Stomach (tissue), 19 donors: Measurements from ENCODE around the gene GSTA4. TPM values are rescaled to one million over a fixed set of nuclear protein-coding genes. Genes with fewer than 3 reads are reported as not detected.
"Not testable (repeated sequence)": the region's sequence is repeated elsewhere in the genome, so short reads cannot be mapped to it uniquely, and the experiment has no call there.

Experiments used
- DNase-seq, 2 donors: peaks; one replicate each; pipeline versions ENCODE4 v3.0.0 to v3.0.0-alpha.2; 2013 to 2019
- H3K27ac ChIP-seq, 5 donors: fragments of 200-600 bp in 4 of 5; sonication (generic) in 4 of 5; one replicate each; pipeline ENCODE4 v1.5.1; 2013 to 2019; ENCODE audit warnings: mild to moderate bottlenecking in 1 of 5, moderate library complexity in 1 of 5
- H3K27me3 ChIP-seq, 3 donors: fragments of 200-600 bp; sonication (generic); one replicate each; pipeline ENCODE4 v1.5.1; 2017 to 2019; ENCODE audit warnings: mixed run types in 1 of 3
- H3K36me3 ChIP-seq, 4 donors: fragments of 200-600 bp; sonication (generic); 1 replicate in 3 of 4; 2 replicates in 1 of 4; pipeline ENCODE4 v1.5.1; 2016 to 2019
- H3K4me1 ChIP-seq, 4 donors: fragments of 200-600 bp; sonication (generic); one replicate each; pipeline ENCODE4 v1.5.1; 2016 to 2019
- H3K4me3 ChIP-seq, 4 donors: fragments of 200-600 bp; sonication (generic) in 3 of 4; one replicate each; pipeline ENCODE4 v1.5.1; 2016 to 2019; ENCODE audit warnings: mild to moderate bottlenecking in 1 of 4
- H3K9me3 ChIP-seq, 4 donors: fragments of 200-600 bp; sonication (generic); one replicate each; pipeline ENCODE4 v1.5.1; 2016 to 2019
- CTCF ChIP-seq, 7 experiments: fragments of 450-650 bp in 4 of 7; fragments of 200-600 bp in 3 of 7; sonication (generic) in 3 of 7; IDR thresholded peaks; one replicate each; pipeline ENCODE4 v1.5.1; 2016 to 2019; ENCODE audit warnings: antibody characterized with exemption in 7 of 7, control low read depth in 2 of 7, mild to moderate bottlenecking in 1 of 7
- EP300 ChIP-seq: sonication (generic); formaldehyde crosslinking; IDR thresholded peaks from one replicate; pipeline ENCODE4 v1.6.1; 2017; ENCODE audit warnings: antibody characterized with exemption
- POLR2A ChIP-seq, 4 donors: fragments of 450-650 bp; IDR thresholded peaks; one replicate each; pipeline ENCODE4 v1.6.1; 2016; ENCODE audit warnings: antibody characterized with exemption in 4 of 4, control low read depth in 2 of 4, mild to moderate bottlenecking in 1 of 4, moderate library complexity in 1 of 4
- POLR2AphosphoS5 ChIP-seq, 3 donors: sonication (generic); formaldehyde crosslinking; IDR thresholded peaks; one replicate each; pipeline ENCODE4 v1.6.1; 2016; ENCODE audit warnings: antibody characterized with exemption in 3 of 3
- WGBS, 5 donors: extraction: QIAGEN DNeasy Blood & Tissue Kit in 3 of 5; methylation state at CpG; one replicate each; pipeline versions ENCODE4 v1.1.5 to v1.1.7; 2013 to 2018; 5-methylcytosine and 5-hydroxymethylcytosine counted together
- intact Hi-C: fragments of 100-400 bp; cut with DNase I; formaldehyde crosslinking; loops from one replicate; pipeline ENCODE4 v1.15.1; 2023; ENCODE audit warnings: low total_unique reads
- long read RNA-seq, 10 donors: transcript quantifications; one replicate each; lab custom pipeline, GENCODE V29; 2026
- polyA plus RNA-seq, 3 donors: library from polyadenylated mRNA; stranded (reverse); fragments of 200-250 nt; gene quantifications; one replicate each; pipeline ENCODE4 v1.2.3, GENCODE V29; 2013
- total RNA-seq, 5 donors: library from RNA; depleted of rRNA; stranded (reverse); fragments of >200 nt; gene quantifications; one replicate each; pipeline versions ENCODE4 v1.1.0 to v1.2.3, GENCODE V29; 2014 to 2016
- donor health status: healthy with polysubstance abuse.
- donor health status: Bipolar disorder and iron deficiency.
- donor health status: healthy.

Gene GSTA4
- total RNA-seq (100 to 1,000 TPM in 2 of 5 donors, 10 to 100 TPM in 2, 1 to 10 TPM in 1; 5.2 to 105 (median 62.4) TPM), polyA plus RNA-seq (10 to 100 TPM; 41.6 to 54.8 (median 42.7) TPM)
- long read RNA-seq, donor 1, transcript GSTA4-203 (7 exons, 1,334 nt): major isoform, 11 of 11 reads
- long read RNA-seq, donor 1, partial matches to known transcripts: 0 of 11 reads
- long read RNA-seq, donor 1, other reads (novel, unspliced or antisense): 0 of 11 reads
- long read RNA-seq, donor 2, transcript GSTA4-203 (7 exons, 1,334 nt): major isoform, 5 of 5 reads
- long read RNA-seq, donor 2, partial matches to known transcripts: 0 of 5 reads
- long read RNA-seq, donor 2, other reads (novel, unspliced or antisense): 0 of 5 reads
- long read RNA-seq, donor 3, transcript GSTA4-203 (7 exons, 1,334 nt): major isoform, 9 of 21 reads
- long read RNA-seq, donor 3, partial matches to known transcripts: 12 of 21 reads
- long read RNA-seq, donor 3, other reads (novel, unspliced or antisense): 0 of 21 reads
- long read RNA-seq, donor 4, partial matches to known transcripts: 0 of 2 reads
- long read RNA-seq, donor 4, other reads (novel, unspliced or antisense): 0 of 2 reads
- long read RNA-seq, donor 5, transcript GSTA4-203 (7 exons, 1,334 nt): major isoform, 25 of 44 reads
- long read RNA-seq, donor 5, partial matches to known transcripts: 19 of 44 reads
- long read RNA-seq, donor 5, other reads (novel, unspliced or antisense): 0 of 44 reads
- long read RNA-seq, donor 6, transcript GSTA4-203 (7 exons, 1,334 nt): major isoform, 47 of 91 reads
- long read RNA-seq, donor 6, partial matches to known transcripts: 43 of 91 reads
- long read RNA-seq, donor 6, other reads (novel, unspliced or antisense): 0 of 91 reads
- long read RNA-seq, donor 7, transcript GSTA4-203 (7 exons, 1,334 nt): major isoform, 12 of 27 reads
- long read RNA-seq, donor 7, partial matches to known transcripts: 15 of 27 reads
- long read RNA-seq, donor 7, other reads (novel, unspliced or antisense): 0 of 27 reads
- long read RNA-seq, donor 8, transcript GSTA4-203 (7 exons, 1,334 nt): major isoform, 22 of 49 reads
- long read RNA-seq, donor 8, partial matches to known transcripts: 27 of 49 reads
- long read RNA-seq, donor 8, other reads (novel, unspliced or antisense): 0 of 49 reads
- long read RNA-seq, donor 9, transcript GSTA4-203 (7 exons, 1,334 nt): major isoform, 13 of 31 reads
- long read RNA-seq, donor 9, partial matches to known transcripts: 18 of 31 reads
- long read RNA-seq, donor 9, other reads (novel, unspliced or antisense): 0 of 31 reads
- long read RNA-seq, donor 10, transcript GSTA4-203 (7 exons, 1,334 nt): major isoform, 8 of 17 reads
- long read RNA-seq, donor 10, partial matches to known transcripts: 9 of 17 reads
- long read RNA-seq, donor 10, other reads (novel, unspliced or antisense): 0 of 17 reads

DNA sequence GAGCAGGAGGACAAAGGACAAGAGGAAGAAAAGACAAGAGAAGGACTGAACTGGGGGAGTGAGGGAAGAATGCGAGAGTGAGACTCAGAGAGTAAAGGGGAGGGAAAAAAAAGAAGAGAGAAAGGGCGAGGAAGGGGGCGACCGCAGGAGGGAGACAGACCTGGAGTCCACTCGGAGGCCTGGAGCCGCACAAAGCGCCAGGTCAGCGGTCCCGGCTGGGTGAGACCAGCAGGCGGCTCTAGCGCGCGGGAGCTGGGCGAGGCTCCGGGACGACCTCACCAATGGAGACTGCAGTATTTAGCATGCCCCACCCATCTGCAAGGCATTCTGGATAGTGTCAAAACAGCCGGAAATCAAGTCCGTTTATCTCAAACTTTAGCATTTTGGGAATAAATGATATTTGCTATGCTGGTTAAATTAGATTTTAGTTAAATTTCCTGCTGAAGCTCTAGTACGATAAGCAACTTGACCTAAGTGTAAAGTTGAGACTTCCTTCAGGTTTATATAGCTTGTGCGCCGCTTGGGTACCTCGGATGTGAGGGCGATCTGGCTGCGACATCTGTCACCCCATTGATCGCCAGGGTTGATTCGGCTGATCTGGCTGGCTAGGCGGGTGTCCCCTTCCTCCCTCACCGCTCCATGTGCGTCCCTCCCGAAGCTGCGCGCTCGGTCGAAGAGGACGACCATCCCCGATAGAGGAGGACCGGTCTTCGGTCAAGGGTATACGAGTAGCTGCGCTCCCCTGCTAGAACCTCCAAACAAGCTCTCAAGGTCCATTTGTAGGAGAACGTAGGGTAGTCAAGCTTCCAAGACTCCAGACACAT lies at the start of gene GSTA4:
Gene GSTA4 (minus strand): TSS at position 196 of the 824 bp plus-strand sequence. CDS start 1,041 bp downstream, outside the sequence.
- 0 to 2% (median 1%) methylated on average over 27 to 41 of the region's 41 CpGs for WGBS, 5 donors
- H3K36me3 ChIP-seq, H3K9me3 ChIP-seq, H3K27me3 ChIP-seq, intact Hi-C loops: not testable (repeated sequence)
- TF ChIP-seq POLR2A (IDR thresholded peaks at IDR 0.05): peak in 1 of 4 donors; percentile 89
- TF ChIP-seq POLR2AphosphoS5 (IDR thresholded peaks at IDR 0.05): peak; percentile 63 to 89 (median 79)
- TF ChIP-seq CTCF (IDR thresholded peaks at IDR 0.05): peak in 5 of 7 experiments; percentile 61 to 82 (median 77)
- peak within 1 kb of the TSS; percentile 57 to 76 (median 72) for H3K4me3 ChIP-seq
- DNase-seq: peak; percentile 95 to 99
- H3K4me1 ChIP-seq: peaks cover 14 to 55% (median 29%) of the 10 kb centered on the region in 4 donors
- peak within 1 kb of the TSS; percentile 89 to 95 (median 92) for H3K27ac ChIP-seq

GRCh38 chr6:53044572-53044971 lies 49.5 kb upstream of the GSTA4 start:
- peaks cover 0 to 20% (median 20%) of the 10 kb centered on the region in 4 donors for H3K36me3 ChIP-seq
- no peaks in the 10 kb centered on the region for H3K27me3 ChIP-seq
- no peak overlapping the region for H3K27ac ChIP-seq
- DNase-seq: no peak
- intact Hi-C loops: no loop called here
- H3K4me3 ChIP-seq: no peak overlapping the region
- TF ChIP-seq POLR2AphosphoS5 (IDR thresholded peaks at IDR 0.05) (no peak), EP300 (no peak), POLR2A (IDR thresholded peaks at IDR 0.05) (no peak), CTCF (IDR thresholded peaks at IDR 0.05) (no peak)
- no peaks in the 10 kb centered on the region for H3K9me3 ChIP-seq
- 61 to 66% (median 62%) methylated on average over 4 of the region's 4 CpGs for WGBS, 5 donors
- H3K4me1 ChIP-seq: peaks cover 0 to 47% (median 23%) of the 10 kb centered on the region in 4 donors

- Histone ChIP-seq H3K27ac (peak overlapping the region in 2 of 5 donors; percentile 44 to 58), H3K9me3 (no peaks in the 10 kb centered on the region), H3K36me3 (peaks cover 4 to 26% (median 25%) of the 10 kb centered on the region in 4 donors), H3K4me1 (peaks cover 0 to 47% (median 23%) of the 10 kb centered on the region in 4 donors), H3K27me3 (no peaks in the 10 kb centered on the region), H3K4me3 (no peak overlapping the region)
- TF ChIP-seq CTCF (IDR thresholded peaks at IDR 0.05) (no peak), EP300 (no peak), POLR2A (IDR thresholded peaks at IDR 0.05) (no peak), POLR2AphosphoS5 (IDR thresholded peaks at IDR 0.05) (no peak)
- DNase-seq: no peak
- 61 to 70% (median 63%) methylated on average over 4 of the region's 4 CpGs for WGBS, 5 donors
- intact Hi-C loops: no loop called here
Measured at GRCh38 chr6:53044071-53044470, 49.0 kb upstream of the GSTA4 start.
